ENCODE data around the gene RGS16. TPM values are rescaled to one million over a fixed set of nuclear protein-coding genes. Genes with fewer than 3 reads are reported as not detected.

The RGS16 gene
- total RNA-seq, 1 experiment from 2014 or later = 0.23 TPM

GRCh38 chr1:182611326-182611725 lies 7.1 kb upstream of the RGS16 start:
- peaks cover 10% of the 10 kb centered on the region; the same call in 1 of the 2 replicates for H3K27me3 ChIP-seq (ENCODE audit: control insufficient read depth, insufficient read depth, low read length)
- no peak overlapping the region for H3K4me3 ChIP-seq (ENCODE audit: low read depth in 2 of 2, low read length in 2 of 2)
- no peaks in the 10 kb centered on the region for H3K9me3 ChIP-seq (ENCODE audit: control insufficient read depth, insufficient read depth, low read depth, low read length)
- ChIA-PET CTCF (no interaction called here), POLR2A (no interaction called here)
- H3K27ac ChIP-seq (ENCODE audit: low read length) = no peak overlapping the region
- in situ Hi-C loops (cut with HindIII; ENCODE audit: low pct_unique_long_range_greater_than_20kb, low sequenced_read_pairs) = no loop called here
- DNase-seq (ENCODE audit: low read depth, low spot score) (no peak), ATAC-seq (no peak)
- no peak for TF ChIP-seq TCF7L2 (IDR thresholded peaks at IDR 0.05; ENCODE audit: low read depth, low read length)
- no peak for TF ChIP-seq CTCF (IDR thresholded peaks at IDR 0.05)
- no peak for TF ChIP-seq POLR2AphosphoS5 (IDR thresholded peaks at IDR 0.05; ENCODE audit: low read depth, low read length)
- no peak for TF ChIP-seq REST (IDR thresholded peaks at IDR 0.05; ENCODE audit: insufficient read depth in 1 of 2, low read depth in 2 of 2, low read length in 1 of 2)
- no peak for TF ChIP-seq SIN3A (IDR thresholded peaks at IDR 0.05; ENCODE audit: borderline replicate concordance, insufficient read depth, low read depth, low read length)
- H3K4me1 ChIP-seq (ENCODE audit: control insufficient read depth, insufficient read depth, low read length) = no peaks in the 10 kb centered on the region; the same call in 1 of the 2 replicates
- no peaks in the 10 kb centered on the region for H3K36me3 ChIP-seq (ENCODE audit: control insufficient read depth, insufficient read depth, low read length)
- intact Hi-C loops (cut with micrococcal nuclease; ENCODE audit: unreplicated experiment) = no loop called here
- no TSS peak for BruUV-seq (replicated peaks)

GRCh38 chr1:182610606-182611194 lies 6.5 kb upstream of the RGS16 start:
- intact Hi-C loops (cut with micrococcal nuclease; ENCODE audit: unreplicated experiment) = no loop called here
- H3K9me3 ChIP-seq (ENCODE audit: control insufficient read depth, insufficient read depth, low read depth, low read length) = no peaks in the 10 kb centered on the region
- no TSS peak for BruUV-seq (replicated peaks)
- in situ Hi-C loops (cut with HindIII; ENCODE audit: low pct_unique_long_range_greater_than_20kb, low sequenced_read_pairs) = no loop called here
- H3K4me1 ChIP-seq (ENCODE audit: control insufficient read depth, insufficient read depth, low read length) = no peaks in the 10 kb centered on the region; the same call in 1 of the 2 replicates
- TF ChIP-seq CTCF (IDR thresholded peaks at IDR 0.05) (no peak), POLR2AphosphoS5 (IDR thresholded peaks at IDR 0.05; ENCODE audit: low read depth, low read length) (no peak), TCF7L2 (IDR thresholded peaks at IDR 0.05; ENCODE audit: low read depth, low read length) (no peak), REST (IDR thresholded peaks at IDR 0.05; ENCODE audit: insufficient read depth in 1 of 2, low read depth in 2 of 2, low read length in 1 of 2) (no peak), SIN3A (IDR thresholded peaks at IDR 0.05; ENCODE audit: borderline replicate concordance, insufficient read depth, low read depth, low read length) (no peak)
- H3K36me3 ChIP-seq (ENCODE audit: control insufficient read depth, insufficient read depth, low read length) = no peaks in the 10 kb centered on the region
- POLR2A ChIA-PET = no interaction called here
- H3K4me3 ChIP-seq (ENCODE audit: low read depth in 2 of 2, low read length in 2 of 2) = no peak overlapping the region
- H3K27me3 ChIP-seq (ENCODE audit: control insufficient read depth, insufficient read depth, low read length) = peaks cover 10% of the 10 kb centered on the region
- CTCF ChIA-PET = no interaction called here
- ATAC-seq (no peak), DNase-seq (ENCODE audit: low read depth, low spot score) (no peak)
- no peak overlapping the region for H3K27ac ChIP-seq (ENCODE audit: low read length)
